GM19455 (cell line): ENCODE data around the gene DMRTC2.

Experiments used
- ATAC-seq: cut with Tn5 transposase; IDR thresholded peaks from one replicate; pipeline ENCODE4 v1.9.1; 2021; ENCODE audit not compliant: unreplicated experiment

Gene DMRTC2

DNA sequence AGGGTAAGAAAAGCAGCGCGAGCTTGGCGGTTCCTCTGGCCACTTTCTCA is at the start of gene DMRTC2:
TSS of gene DMRTC2 (plus strand) at position 42 of the 50 bp plus-strand sequence. CDS start 2,387 bp downstream, outside the sequence.
- no peak for ATAC-seq

DNA sequence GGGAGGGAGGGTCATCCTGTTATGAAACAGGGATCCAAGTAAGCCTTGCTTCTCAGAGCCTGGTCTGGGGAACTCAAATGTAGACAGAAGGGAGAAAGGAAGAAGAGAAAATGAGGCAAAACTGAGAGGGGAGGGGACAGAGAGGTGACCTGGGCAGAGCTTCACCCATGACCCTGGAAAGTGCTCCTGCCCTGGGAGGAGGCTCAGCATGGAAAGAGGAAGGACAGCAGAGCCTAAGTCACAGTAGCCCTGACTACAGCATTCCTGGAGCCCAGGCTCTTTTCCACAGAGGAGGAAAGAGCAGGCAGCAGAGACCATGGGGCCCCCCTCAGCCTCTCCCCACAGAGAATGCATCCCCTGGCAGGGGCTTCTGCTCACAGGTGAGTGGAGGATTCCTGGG is 48.5 kb upstream of the DMRTC2 start, which contains the start of gene CEACAM3:
TSS of gene CEACAM3 (plus strand) at position 226 of the 400 bp plus-strand sequence. CDS start at position 317, 91 bp downstream.
- ATAC-seq = no peak

DNA sequence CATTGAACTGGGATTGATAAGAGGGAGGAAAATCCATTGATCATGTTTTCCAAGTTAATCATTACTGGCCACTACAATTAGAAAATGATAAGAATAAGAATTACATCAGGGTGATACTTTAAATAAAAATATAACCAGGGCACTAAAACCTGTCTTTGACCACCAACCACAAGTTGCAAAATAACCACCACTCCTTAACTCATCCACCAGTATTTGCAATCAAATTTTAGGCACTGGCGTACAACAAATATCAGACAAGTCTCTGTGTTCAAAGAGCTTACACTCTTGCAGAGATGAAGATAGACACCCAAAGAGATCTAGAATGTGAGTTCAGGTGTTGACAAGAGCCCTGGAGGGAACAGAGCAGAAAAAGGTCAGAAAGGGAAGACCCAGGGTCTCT is 47.9 kb upstream of the DMRTC2 start:
- ATAC-seq = no peak

DNA sequence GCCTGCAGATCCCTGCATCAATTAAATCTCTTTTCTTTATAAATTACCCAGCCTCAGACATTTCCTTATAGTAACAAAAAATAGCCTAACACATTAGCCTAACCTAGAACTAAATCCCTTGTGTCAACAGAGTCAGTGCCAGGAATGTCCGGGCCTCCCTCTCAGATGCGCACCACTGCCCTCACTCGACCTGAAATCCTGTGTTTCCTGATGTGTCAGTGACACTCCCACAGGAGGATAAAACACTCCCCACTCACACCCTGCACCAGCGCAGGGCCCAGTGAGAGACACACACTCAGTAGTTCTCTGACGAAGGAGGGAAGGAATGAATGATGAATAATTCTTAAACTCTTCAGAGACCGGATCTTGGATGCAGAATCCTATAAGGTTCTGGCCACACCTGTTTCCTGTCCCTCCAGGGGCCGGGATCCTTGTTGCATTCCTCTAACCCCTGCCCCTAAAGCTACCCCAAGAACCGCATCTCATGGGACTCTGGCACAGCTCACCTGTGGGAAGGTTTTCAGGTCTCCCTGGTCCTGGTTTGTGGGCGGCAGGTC is 45.3 kb upstream of the DMRTC2 start:
- no peak for ATAC-seq

DNA sequence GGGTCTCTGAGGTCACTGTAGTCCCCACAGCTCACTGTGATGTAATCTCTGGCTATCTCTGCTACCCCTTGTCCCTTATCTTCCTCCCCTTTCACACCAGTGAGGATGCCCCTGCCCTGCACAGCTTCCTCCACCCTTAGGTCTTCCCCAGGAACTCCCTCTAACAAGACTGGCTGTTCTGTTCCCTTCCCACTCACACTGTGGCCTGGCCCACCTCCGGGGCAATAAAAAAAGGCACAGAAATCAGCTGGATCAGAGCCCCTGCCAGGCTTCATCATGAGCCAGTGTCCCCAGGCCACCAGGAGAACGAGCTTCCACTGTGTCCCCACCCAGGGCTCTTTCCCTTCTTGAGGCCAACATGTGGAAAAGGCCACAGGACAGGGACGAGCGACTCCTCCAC is 43.8 kb upstream of the DMRTC2 start:
- ATAC-seq = no peak

DNA sequence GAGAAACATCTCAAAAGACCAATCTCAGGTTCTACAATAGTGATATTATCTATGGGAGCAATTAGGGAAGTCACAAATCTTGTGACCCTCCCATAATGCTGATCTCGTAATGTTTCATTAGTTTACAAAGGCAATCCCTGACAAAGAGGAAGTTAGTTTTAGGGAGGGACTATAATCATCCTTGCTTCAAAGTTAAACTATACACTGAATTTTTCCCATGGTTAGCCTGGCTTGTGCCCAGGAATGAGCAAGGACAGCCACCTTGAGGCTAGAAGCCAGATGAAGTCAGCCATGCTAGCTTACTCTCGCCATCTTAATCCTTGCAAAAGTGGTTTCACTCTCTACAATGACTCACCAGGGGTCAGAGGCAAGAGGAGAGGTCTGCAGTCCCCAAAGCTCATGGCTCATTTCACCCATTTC is 43.0 kb upstream of the DMRTC2 start:
- no peak for ATAC-seq

- ATAC-seq = no peak
Measured at GRCh38 chr19:41802770-41803169, 42.1 kb upstream of the DMRTC2 start.

GRCh38 chr19:41804336-41804735 is 40.5 kb upstream of the DMRTC2 start:
- ATAC-seq = no peak

GRCh38 chr19:41807176-41807575 is 37.7 kb upstream of the DMRTC2 start:
- no peak for ATAC-seq

DNA sequence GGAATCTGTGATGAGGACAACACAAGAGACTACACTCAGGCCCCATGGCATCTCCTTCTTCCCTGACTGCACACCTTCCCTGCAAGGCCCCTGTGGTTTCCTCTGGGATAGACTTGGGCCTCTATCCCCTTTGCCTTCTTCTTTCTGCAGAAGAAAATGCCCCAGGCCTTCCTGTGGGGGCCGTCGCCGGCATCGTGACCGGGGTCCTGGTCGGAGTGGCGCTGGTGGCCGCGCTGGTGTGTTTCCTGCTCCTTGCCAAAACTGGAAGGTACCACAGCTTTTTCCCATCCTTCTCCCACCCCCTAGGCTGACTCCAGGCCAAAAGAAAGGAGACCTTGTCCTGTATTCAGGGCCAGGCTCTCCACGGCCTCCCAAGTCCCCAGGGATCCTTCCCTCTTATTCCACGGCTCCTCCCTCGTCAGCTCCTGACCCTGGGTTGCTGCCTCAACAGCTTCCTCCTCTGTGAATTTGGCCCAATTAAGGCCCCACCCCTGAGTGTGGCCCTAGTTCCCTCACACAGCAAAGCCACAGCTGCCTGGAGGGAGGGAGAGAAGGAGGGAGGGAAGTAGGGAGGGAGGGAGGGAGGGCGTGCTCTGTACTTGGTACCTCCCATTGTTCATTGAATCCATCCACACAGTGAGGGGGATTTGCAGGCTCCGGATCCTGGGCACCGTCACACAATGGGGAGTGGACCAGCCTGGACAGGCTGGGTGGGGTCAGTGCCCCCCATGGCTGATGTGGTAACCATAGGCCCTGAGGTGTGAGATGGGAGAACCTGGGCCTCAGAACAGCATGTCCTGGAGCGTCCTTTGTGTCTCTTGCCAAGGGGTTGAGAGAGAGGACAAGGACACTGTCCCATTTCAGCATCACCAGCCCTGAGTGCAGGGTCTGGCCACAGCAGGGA is 35.9 kb upstream of the DMRTC2 start:
- no peak for ATAC-seq

- ATAC-seq = no peak
Measured at GRCh38 chr19:41810301-41810700, 34.5 kb upstream of the DMRTC2 start.

DNA sequence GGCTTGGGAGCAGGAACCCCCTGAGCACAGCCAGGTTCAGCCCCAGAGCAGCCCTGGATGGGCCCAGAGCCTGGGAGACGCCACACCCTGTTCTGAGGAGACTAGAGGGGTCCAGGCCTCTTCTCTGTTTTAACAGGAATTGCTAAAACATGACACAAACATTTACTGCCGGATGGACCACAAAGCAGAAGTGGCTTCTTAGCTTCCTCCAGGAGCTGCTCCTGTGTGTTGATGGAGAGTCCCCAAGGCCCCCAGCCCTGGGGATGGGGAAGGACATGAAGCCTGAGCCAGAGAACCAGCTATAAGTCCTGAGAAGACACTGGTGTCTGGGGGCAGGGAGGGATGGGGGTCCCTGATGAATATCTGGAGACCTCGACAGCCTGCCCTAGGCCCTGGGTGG is 33.8 kb upstream of the DMRTC2 start:
- no peak for ATAC-seq

- ATAC-seq = no peak
Measured at GRCh38 chr19:41811981-41812380, 32.9 kb upstream of the DMRTC2 start.

GRCh38 chr19:41813911-41814310 is 30.9 kb upstream of the DMRTC2 start:
- ATAC-seq = no peak

DNA sequence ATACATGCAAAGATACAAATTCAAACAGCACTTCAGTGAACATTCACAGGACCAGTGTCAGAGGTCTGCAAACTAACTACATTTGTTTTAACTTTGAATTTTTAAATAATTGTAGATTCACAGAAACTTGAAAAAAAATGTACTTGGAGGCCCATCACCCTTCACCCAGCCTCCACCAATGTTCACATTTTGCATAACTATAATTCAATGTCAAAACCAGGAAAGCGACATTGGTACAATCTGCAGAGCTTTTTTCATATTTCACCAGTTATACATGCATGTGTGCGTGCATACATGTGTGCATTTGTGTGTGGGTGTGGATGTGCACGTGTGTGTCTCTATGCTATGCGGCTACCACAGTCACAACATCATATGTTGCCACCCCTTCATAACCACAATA is 29.5 kb upstream of the DMRTC2 start:
- ATAC-seq = no peak

GRCh38 chr19:41816761-41817160 is 28.1 kb upstream of the DMRTC2 start:
- ATAC-seq = no peak

DNA sequence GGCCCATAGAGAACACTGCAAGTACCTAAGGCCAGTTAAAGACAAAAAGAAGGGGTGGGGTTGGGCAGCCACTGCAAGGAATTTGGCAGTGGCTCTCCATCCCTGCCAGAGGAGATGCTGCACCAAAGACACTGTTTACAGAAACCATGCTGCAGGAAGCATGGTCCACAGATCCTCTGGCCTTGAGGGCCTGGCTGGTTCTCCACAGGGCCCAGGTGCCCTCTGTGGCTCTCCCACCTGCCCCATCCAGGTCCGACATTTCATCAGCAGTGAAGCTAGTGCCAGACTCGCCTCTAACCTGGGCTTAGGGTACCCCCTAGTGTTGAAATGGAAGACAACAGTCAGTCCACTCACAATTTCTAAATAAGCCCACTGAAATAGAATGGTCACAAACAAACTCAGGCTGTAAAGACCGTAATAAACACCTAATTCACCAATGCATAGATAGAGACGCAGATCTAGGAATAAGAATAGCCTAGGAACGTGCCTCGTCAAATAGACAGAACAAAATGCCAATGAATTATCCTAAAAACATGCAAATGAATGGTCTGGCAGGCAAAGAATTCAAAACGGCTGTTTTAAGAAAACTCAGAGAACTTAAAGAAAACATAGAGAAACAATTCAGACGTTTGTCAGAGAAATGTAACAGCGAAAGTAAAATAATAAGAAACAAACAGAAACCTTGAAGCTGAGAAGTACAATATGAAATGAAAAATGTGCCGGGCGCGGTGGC is 23.7 kb upstream of the DMRTC2 start:
- ATAC-seq = no peak

- ATAC-seq = no peak
Measured at GRCh38 chr19:41837981-41838708, 6.7 kb upstream of the DMRTC2 start.

DNA sequence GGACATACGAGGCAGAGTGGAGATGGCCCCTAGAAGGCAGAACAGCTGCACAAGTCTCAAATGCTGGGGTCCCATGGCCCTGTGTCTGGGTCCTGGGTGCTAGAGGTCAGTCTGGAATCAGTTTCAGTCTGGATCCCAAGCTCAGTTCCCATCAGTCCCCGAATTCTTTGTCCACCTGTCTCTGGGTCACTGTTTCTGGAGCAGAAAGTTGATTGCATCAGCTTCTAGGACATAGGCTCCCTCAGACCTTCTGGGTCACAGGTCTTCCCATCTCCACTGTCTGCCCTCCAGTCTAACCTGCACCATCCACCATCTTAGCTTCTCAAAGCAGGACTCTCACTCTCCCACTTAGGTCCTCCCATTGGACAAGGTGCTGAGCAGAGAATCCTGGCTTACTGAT is 5.6 kb upstream of the DMRTC2 start:
- no peak for ATAC-seq

- no peak for ATAC-seq
Measured at GRCh38 chr19:41843371-41843770, 1.5 kb upstream of the DMRTC2 start.

DNA sequence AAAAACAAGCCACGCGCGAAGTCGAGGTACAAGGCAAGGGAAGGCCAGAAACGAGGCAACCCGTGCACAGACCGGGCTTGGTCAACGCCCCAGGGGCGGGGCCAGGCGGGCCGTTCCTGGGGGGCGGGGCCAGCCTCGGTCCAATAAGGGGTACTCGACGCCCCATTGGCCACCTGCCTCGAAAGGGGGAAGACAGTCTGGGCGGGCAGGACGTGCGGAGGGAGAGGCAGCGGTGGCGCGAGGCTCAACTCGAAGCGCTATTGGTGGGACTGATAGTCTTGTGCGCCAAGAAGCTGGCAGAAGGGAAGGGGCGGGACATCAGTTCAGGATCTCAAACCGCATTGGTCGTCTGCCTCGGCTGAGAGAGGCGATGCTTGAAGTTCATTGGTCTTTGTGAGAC is 241 bp upstream of the DMRTC2 start, which contains the start of gene LYPD4:
TSS of gene LYPD4 (minus strand) at position 83 of the 400 bp plus-strand sequence. CDS start 5,398 bp downstream, outside the sequence.
- ATAC-seq = no peak
